Measurements from ENCODE around the gene ERBB4.

The ERBB4 gene

DNA sequence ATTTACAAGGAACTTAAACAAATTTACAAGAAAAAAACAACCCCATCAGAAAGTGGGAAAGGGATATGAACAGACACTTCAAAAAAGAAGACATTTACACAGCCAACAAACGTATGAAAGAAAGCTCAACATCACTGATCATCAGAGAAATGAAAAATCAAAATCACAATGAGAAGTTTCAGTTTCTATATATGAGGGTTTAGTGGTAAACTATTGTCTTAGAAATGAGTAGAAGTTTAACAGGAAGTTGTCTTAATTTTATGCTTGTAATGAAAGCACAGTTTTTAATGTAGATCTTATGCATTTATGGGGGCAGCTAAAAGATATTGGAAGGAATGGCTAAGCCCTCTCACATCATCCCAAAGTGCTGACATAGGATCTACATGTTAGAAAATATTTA is 325.4 kb downstream of the ERBB4 start:
- no peak for ATAC-seq

DNA sequence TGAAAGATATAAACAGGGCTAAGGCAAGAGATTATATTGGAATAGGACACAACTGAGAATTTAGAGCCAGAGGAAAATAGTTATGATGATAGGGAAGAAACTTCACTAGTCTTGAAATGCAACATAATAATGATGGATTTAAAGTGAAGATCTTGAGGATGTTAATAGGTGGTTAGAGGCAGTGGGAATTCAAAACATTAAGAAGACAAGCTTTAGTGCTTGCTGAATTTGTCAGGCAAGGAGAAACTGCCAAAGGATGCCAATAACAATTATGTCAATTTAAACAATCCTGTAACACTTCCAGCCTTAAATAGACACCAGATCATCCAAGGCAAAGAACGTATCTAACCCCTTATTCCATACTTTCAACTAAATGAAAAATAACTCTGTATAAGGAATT is 330.1 kb downstream of the ERBB4 start:
- no peak for TF ChIP-seq ISL1 (CRISPR knock-in tag; IDR thresholded peaks at IDR 0.05)
- no peak for TF ChIP-seq SNAI2 (CRISPR knock-in tag; IDR thresholded peaks at IDR 0.05)
- no peak for TF ChIP-seq ZFP3 (CRISPR knock-in tag; IDR thresholded peaks at IDR 0.05)
- TF ChIP-seq, protein P1, sequence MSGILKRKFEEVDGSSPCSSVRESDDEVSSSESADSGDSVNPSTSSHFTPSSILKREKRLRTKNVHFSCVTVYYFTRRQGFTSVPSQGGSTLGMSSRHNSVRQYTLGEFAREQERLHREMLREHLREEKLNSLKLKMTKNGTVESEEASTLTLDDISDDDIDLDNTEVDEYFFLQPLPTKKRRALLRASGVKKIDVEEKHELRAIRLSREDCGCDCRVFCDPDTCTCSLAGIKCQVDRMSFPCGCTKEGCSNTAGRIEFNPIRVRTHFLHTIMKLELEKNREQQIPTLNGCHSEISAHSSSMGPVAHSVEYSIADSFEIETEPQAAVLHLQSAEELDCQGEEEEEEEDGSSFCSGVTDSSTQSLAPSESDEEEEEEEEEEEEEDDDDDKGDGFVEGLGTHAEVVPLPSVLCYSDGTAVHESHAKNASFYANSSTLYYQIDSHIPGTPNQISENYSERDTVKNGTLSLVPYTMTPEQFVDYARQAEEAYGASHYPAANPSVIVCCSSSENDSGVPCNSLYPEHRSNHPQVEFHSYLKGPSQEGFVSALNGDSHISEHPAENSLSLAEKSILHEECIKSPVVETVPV (CRISPR knock-in tag; IDR thresholded peaks at IDR 0.05): no peak
- no peak for TF ChIP-seq PPARA (CRISPR knock-in tag; IDR thresholded peaks at IDR 0.05; ENCODE audit: borderline replicate concordance)
- no peak for TF ChIP-seq TCF4 (CRISPR knock-in tag; IDR thresholded peaks at IDR 0.05; ENCODE audit: borderline replicate concordance)
- TF ChIP-seq, protein P2, sequence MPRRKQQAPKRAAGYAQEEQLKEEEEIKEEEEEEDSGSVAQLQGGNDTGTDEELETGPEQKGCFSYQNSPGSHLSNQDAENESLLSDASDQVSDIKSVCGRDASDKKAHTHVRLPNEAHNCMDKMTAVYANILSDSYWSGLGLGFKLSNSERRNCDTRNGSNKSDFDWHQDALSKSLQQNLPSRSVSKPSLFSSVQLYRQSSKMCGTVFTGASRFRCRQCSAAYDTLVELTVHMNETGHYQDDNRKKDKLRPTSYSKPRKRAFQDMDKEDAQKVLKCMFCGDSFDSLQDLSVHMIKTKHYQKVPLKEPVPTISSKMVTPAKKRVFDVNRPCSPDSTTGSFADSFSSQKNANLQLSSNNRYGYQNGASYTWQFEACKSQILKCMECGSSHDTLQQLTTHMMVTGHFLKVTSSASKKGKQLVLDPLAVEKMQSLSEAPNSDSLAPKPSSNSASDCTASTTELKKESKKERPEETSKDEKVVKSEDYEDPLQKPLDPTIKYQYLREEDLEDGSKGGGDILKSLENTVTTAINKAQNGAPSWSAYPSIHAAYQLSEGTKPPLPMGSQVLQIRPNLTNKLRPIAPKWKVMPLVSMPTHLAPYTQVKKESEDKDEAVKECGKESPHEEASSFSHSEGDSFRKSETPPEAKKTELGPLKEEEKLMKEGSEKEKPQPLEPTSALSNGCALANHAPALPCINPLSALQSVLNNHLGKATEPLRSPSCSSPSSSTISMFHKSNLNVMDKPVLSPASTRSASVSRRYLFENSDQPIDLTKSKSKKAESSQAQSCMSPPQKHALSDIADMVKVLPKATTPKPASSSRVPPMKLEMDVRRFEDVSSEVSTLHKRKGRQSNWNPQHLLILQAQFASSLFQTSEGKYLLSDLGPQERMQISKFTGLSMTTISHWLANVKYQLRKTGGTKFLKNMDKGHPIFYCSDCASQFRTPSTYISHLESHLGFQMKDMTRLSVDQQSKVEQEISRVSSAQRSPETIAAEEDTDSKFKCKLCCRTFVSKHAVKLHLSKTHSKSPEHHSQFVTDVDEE (CRISPR knock-in tag; IDR thresholded peaks at IDR 0.05): no peak
- TF ChIP-seq, protein P3, sequence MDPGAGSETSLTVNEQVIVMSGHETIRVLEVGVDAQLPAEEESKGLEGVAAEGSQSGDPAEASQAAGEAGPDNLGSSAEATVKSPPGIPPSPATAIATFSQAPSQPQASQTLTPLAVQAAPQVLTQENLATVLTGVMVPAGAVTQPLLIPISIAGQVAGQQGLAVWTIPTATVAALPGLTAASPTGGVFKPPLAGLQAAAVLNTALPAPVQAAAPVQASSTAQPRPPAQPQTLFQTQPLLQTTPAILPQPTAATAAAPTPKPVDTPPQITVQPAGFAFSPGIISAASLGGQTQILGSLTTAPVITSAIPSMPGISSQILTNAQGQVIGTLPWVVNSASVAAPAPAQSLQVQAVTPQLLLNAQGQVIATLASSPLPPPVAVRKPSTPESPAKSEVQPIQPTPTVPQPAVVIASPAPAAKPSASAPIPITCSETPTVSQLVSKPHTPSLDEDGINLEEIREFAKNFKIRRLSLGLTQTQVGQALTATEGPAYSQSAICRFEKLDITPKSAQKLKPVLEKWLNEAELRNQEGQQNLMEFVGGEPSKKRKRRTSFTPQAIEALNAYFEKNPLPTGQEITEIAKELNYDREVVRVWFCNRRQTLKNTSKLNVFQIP (CRISPR knock-in tag; IDR thresholded peaks at IDR 0.05; ENCODE audit: borderline replicate concordance, low read depth): no peak
- TF ChIP-seq OSR1 (CRISPR knock-in tag; IDR thresholded peaks at IDR 0.05): no peak
- TF ChIP-seq, protein P4, sequence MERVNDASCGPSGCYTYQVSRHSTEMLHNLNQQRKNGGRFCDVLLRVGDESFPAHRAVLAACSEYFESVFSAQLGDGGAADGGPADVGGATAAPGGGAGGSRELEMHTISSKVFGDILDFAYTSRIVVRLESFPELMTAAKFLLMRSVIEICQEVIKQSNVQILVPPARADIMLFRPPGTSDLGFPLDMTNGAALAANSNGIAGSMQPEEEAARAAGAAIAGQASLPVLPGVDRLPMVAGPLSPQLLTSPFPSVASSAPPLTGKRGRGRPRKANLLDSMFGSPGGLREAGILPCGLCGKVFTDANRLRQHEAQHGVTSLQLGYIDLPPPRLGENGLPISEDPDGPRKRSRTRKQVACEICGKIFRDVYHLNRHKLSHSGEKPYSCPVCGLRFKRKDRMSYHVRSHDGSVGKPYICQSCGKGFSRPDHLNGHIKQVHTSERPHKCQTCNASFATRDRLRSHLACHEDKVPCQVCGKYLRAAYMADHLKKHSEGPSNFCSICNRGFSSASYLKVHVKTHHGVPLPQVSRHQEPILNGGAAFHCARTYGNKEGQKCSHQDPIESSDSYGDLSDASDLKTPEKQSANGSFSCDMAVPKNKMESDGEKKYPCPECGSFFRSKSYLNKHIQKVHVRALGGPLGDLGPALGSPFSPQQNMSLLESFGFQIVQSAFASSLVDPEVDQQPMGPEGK (CRISPR knock-in tag; IDR thresholded peaks at IDR 0.05; ENCODE audit: borderline replicate concordance): no peak
- no peak for TF ChIP-seq ZNF565 (CRISPR knock-in tag; conservative IDR thresholded peaks at IDR 0.05; ENCODE audit: low read depth)
- ATAC-seq: no peak

More for the DNA sequence above, 325.4 kb downstream of the ERBB4 start:
- no peak for TF ChIP-seq SNAI2 (CRISPR knock-in tag; IDR thresholded peaks at IDR 0.05)
- TF ChIP-seq PPARA (CRISPR knock-in tag; IDR thresholded peaks at IDR 0.05; ENCODE audit: borderline replicate concordance): no peak
- no peak for TF ChIP-seq GLIS3 (CRISPR knock-in tag; IDR thresholded peaks at IDR 0.05)

DNA sequence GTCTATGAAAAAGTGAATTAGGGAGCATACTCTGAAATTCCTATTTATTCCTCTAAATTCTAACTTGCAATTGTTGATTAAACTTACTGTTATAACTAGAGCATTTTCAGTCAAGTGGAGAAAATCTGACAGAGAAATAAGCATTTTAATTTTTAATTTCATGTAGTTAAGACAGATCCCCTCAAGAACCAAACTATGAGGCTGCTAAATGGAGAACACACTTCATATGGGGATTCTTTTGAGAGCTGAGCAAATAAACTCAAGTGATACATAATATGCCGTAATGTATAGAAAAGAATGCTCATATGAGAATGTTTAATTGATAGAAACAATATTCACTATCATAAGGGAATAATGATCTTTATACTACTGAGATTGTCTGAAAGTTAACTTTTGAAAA is 340.8 kb downstream of the ERBB4 start:
- ATAC-seq: no peak
- TF ChIP-seq GLIS3 (CRISPR knock-in tag; IDR thresholded peaks at IDR 0.05) (no peak), CSDC2 (CRISPR knock-in tag; IDR thresholded peaks at IDR 0.05) (no peak), BACH2 (CRISPR knock-in tag; IDR thresholded peaks at IDR 0.05; ENCODE audit: borderline replicate concordance) (no peak), TCF4 (CRISPR knock-in tag; IDR thresholded peaks at IDR 0.05; ENCODE audit: borderline replicate concordance) (no peak), ISL1 (CRISPR knock-in tag; IDR thresholded peaks at IDR 0.05) (no peak), ZC3H10 (CRISPR knock-in tag; IDR thresholded peaks at IDR 0.05) (no peak), TOX (CRISPR knock-in tag; IDR thresholded peaks at IDR 0.05; ENCODE audit: borderline replicate concordance) (no peak), ARNTL (CRISPR knock-in tag; IDR thresholded peaks at IDR 0.05; ENCODE audit: borderline replicate concordance, low read depth) (no peak), RARB (CRISPR knock-in tag; IDR thresholded peaks at IDR 0.05) (no peak), OSR1 (CRISPR knock-in tag; IDR thresholded peaks at IDR 0.05) (no peak), ZNF70 (CRISPR knock-in tag; IDR thresholded peaks at IDR 0.05) (no peak)
- TF ChIP-seq, protein P5, sequence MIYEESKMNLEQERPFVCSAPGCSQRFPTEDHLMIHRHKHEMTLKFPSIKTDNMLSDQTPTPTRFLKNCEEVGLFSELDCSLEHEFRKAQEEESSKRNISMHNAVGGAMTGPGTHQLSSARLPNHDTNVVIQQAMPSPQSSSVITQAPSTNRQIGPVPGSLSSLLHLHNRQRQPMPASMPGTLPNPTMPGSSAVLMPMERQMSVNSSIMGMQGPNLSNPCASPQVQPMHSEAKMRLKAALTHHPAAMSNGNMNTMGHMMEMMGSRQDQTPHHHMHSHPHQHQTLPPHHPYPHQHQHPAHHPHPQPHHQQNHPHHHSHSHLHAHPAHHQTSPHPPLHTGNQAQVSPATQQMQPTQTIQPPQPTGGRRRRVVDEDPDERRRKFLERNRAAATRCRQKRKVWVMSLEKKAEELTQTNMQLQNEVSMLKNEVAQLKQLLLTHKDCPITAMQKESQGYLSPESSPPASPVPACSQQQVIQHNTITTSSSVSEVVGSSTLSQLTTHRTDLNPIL (CRISPR knock-in tag; IDR thresholded peaks at IDR 0.05; ENCODE audit: low read depth): no peak
- TF ChIP-seq, protein P1 (CRISPR knock-in tag; IDR thresholded peaks at IDR 0.05): no peak

Measured in SK-N-SH treated with all-trans-retinoic acid at 6 μM for 48 hours (cell line).